Measurements from ENCODE around the gene CDC5L. TPM values are rescaled to one million over a fixed set of nuclear protein-coding genes. Genes with fewer than 3 reads are reported as not detected.

CDC5L gene
- total RNA-seq, 1 donor from 2014 or later, result 20.0 TPM

DNA sequence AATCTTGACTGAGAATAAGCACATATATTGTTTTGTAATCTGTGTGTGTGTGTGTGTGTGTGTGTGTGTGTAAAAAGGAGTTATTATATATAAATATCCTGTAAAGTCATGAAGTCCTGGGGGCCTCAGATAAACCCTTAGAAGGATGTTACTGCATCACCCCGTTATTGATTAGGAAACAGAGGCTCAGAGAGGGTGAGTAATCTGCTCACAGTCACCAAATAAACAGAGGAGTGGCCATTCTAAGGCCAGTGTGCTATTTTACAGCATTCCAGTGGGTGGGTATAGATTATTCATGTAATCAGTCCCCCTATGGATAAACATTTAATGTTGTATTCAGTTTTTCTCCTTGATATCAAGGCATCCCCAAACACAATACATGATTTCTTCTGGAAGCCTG lies 87.1 kb downstream of the CDC5L start:
- H3K27ac ChIP-seq (replicated peaks), result no peak overlapping the region
- peaks cover 27% of the 10 kb centered on the region for H3K4me1 ChIP-seq
- DNase-seq, result no peak
- TF ChIP-seq, protein P1, sequence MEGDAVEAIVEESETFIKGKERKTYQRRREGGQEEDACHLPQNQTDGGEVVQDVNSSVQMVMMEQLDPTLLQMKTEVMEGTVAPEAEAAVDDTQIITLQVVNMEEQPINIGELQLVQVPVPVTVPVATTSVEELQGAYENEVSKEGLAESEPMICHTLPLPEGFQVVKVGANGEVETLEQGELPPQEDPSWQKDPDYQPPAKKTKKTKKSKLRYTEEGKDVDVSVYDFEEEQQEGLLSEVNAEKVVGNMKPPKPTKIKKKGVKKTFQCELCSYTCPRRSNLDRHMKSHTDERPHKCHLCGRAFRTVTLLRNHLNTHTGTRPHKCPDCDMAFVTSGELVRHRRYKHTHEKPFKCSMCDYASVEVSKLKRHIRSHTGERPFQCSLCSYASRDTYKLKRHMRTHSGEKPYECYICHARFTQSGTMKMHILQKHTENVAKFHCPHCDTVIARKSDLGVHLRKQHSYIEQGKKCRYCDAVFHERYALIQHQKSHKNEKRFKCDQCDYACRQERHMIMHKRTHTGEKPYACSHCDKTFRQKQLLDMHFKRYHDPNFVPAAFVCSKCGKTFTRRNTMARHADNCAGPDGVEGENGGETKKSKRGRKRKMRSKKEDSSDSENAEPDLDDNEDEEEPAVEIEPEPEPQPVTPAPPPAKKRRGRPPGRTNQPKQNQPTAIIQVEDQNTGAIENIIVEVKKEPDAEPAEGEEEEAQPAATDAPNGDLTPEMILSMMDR (IDR thresholded peaks at IDR 0.05; ENCODE audit: borderline replicate concordance), result no peak
- no peak overlapping the region for H3K4me3 ChIP-seq
- H3K9me3 ChIP-seq (replicated peaks), result no peaks in the 10 kb centered on the region
- no peaks in the 10 kb centered on the region for H3K36me3 ChIP-seq
- intact Hi-C loops (cut with micrococcal nuclease), result no loop called here
- no peaks in the 10 kb centered on the region for H3K27me3 ChIP-seq (ENCODE audit: low read depth)

DNA sequence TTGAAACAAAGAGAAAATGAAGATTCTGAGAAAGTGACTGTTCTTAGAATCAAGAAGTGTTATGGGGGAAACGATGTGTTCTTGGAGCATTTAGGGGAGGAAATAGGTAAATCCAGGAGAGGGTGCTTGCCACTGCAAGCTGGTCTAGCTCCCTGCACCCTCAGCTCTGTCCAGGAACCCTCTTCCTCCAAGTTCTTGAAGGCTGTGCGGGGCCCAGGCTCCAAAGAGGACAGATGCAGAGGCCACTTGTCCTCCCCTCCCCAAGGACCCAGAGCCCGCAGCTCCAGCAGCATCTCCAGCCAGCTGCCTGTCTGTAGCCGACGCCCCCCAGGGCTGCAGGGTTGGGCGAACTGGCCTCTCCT lies 87.9 kb downstream of the CDC5L start:
- TF ChIP-seq, protein P1 (IDR thresholded peaks at IDR 0.05; ENCODE audit: borderline replicate concordance), result no peak
- DNase-seq, result no peak
- no peaks in the 10 kb centered on the region for H3K27me3 ChIP-seq (ENCODE audit: low read depth)
- intact Hi-C loops (cut with micrococcal nuclease), result no loop called here
- H3K4me3 ChIP-seq, result no peak overlapping the region
- peaks cover 27% of the 10 kb centered on the region for H3K4me1 ChIP-seq
- no peak overlapping the region for H3K27ac ChIP-seq (replicated peaks)
- no peaks in the 10 kb centered on the region for H3K9me3 ChIP-seq (replicated peaks)
- H3K36me3 ChIP-seq, result no peaks in the 10 kb centered on the region

- peak; percentile 76 for DNase-seq
- Histone ChIP-seq H3K36me3 (no peaks in the 10 kb centered on the region), H3K27ac (replicated peaks) (no peak overlapping the region), H3K4me1 (peaks cover 25% of the 10 kb centered on the region), H3K27me3 (ENCODE audit: low read depth) (no peaks in the 10 kb centered on the region), H3K9me3 (replicated peaks) (no peaks in the 10 kb centered on the region), H3K4me3 (no peak overlapping the region)
- TF ChIP-seq, protein P1 (IDR thresholded peaks at IDR 0.05; ENCODE audit: borderline replicate concordance), result peak; percentile 96
- intact Hi-C loops (cut with micrococcal nuclease), result no loop called here
These were observed 88.4 kb downstream of the CDC5L start for GRCh38 chr6:44475779-44476434.

DNA sequence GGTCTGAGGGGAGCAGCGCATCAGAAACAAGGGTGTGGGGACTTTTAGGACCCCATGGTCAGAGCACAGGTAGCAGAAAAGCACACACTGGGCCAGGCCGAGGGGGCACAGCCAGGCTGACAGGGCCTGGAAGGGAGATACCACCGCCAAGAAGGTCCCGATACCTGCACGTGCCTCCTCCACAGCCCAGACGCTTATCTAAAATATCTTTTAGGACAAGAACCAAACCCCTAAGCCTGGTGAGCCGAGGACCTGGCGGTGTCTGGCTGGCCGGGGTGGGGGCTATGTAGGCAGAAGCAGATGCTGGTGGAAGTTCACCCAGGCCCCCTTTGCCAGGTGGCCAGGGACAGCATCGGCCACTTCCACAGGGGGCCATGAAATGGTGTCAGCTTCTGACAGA lies 89.3 kb downstream of the CDC5L start:
- H3K27me3 ChIP-seq (ENCODE audit: low read depth), result no peaks in the 10 kb centered on the region
- intact Hi-C loops (cut with micrococcal nuclease), result no loop called here
- H3K9me3 ChIP-seq (replicated peaks), result no peaks in the 10 kb centered on the region
- peaks cover 16% of the 10 kb centered on the region for H3K4me1 ChIP-seq
- no peak for DNase-seq
- H3K4me3 ChIP-seq, result no peak overlapping the region
- H3K27ac ChIP-seq (replicated peaks), result no peak overlapping the region
- no peaks in the 10 kb centered on the region for H3K36me3 ChIP-seq
- TF ChIP-seq, protein P1 (IDR thresholded peaks at IDR 0.05; ENCODE audit: borderline replicate concordance), result no peak

- Histone ChIP-seq H3K4me1 (peaks cover 10% of the 10 kb centered on the region), H3K9me3 (replicated peaks) (no peaks in the 10 kb centered on the region), H3K36me3 (no peaks in the 10 kb centered on the region), H3K4me3 (no peak overlapping the region), H3K27ac (replicated peaks) (no peak overlapping the region), H3K27me3 (ENCODE audit: low read depth) (no peaks in the 10 kb centered on the region)
- intact Hi-C loops (cut with micrococcal nuclease), result no loop called here
- DNase-seq, result no peak
- TF ChIP-seq, protein P1 (IDR thresholded peaks at IDR 0.05; ENCODE audit: borderline replicate concordance), result no peak
These were observed 89.9 kb downstream of the CDC5L start for GRCh38 chr6:44477293-44477894.

Measured in left ventricle myocardium inferior (tissue), 1 donor.